Ureter (tissue), 1 donor: ENCODE measurements around the gene FAAH2. TPM values are rescaled to one million over a fixed set of nuclear protein-coding genes. Genes with fewer than 3 reads are reported as not detected.
"Not testable (repeated sequence)": the region's sequence is repeated elsewhere in the genome, so short reads cannot be mapped to it uniquely, and the experiment has no call there.

Source experiments
- DNase-seq: peaks from one replicate; pipeline ENCODE4 v3.0.0-alpha.2; 2020; ENCODE audit warnings: low spot score
- total RNA-seq: library from RNA; stranded (reverse); gene quantifications from one replicate; pipeline ENCODE4 v1.2.4, GENCODE V29; 2023
- donor health status: DM: yes; HTN: yes; CAD: no.

The FAAH2 gene
- total RNA-seq, 1 donor from 2014 or later, result 9.1 TPM

DNA sequence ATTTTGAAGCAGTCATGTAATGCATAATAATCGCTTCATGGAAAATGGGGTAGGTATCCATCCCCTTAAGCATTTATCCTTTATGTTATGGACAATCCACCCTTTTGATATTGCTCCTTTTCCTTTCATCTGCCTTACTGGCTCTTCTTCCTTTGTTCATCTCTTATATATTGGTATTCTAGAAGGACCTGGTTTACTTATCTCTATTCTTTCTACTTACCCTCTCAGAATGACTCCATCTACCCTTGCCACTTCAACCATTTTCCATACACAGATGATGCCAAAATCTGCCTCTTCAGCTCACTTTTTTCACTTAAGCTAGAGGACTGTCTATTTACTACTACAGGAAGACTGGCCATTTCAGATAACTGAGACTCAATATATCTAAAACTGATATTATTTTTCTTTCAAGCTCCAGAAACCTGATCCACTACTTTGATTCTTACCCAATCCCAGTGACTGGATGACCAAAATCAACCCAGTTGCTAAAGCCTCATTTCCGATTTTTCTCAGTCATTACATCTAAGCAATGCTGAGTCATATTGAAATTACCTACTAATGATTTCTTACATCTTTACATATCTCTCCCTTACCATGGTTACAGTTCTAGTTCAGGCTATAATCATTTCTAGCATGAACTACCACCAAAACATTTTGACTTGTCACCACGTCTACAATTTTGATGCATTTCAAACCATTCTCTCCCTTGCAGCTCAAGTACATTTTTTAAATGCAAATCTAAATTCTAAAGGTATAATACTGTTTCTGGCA lies 93.7 kb downstream of the FAAH2 start:
- no peak for DNase-seq

DNA sequence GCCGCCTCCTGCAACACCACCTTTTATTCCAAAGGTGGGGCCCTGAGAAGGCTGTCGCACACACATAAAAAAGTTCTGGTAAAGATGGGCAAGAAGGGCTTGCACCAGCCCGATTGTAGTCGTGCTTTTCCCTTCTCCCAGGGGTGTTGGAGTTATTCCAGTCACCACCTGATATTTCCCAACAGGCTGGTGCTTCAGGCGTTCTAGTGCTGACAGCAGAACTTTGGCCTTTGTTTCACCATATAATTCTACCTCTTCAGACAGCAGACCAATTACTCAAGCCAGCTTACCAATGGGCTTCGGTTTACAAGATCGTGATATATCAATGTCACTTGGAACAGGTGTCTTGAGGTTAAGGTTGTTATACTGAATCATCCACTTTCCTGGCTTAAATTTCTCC lies 107.7 kb downstream of the FAAH2 start:
- not testable (repeated sequence) for DNase-seq

DNA sequence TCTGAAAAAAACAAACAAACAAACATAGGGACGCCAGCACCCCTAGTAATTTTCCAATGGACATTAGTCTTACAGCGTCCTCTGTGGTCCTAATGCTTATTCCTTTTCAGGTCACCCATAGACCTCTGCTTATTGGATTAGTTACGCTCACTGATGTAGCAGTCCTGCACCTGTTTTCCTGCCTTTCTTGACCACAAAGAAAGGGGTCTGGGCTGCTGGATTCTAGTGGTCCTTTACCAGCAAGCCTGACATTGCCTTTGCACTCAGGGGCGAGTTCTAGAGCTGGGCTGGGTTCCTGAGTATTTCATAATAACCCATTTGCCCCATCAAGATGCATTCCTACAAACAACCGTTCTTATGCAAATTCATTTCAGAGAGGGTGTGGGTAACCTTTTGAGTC lies 116.7 kb downstream of the FAAH2 start:
- not testable (repeated sequence) for DNase-seq

DNA sequence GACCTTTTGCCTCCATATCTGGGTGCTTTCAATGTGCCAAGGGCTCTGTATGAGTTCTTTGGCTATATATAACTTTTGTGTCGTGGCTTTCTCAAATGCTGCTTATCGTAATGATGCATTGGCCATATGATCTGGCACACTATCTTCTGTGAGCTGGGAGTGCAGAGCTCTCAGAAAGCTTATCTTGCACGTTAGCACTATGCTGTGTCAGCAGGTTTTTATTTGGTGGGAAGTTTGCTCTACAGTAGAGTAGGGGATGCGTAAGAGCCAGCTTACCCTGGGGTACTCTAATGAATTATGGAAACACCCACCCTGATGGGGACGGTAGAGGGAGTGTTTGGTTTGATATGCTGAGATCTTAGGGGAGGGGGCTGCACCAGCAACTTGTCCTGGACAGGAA lies 119.6 kb downstream of the FAAH2 start:
- DNase-seq, result no peak

- no peak for DNase-seq
Measured at GRCh38 chrX:57417827-57418226, 131.3 kb downstream of the FAAH2 start.

- no peak for DNase-seq
Measured at GRCh38 chrX:57422289-57422688, 135.8 kb downstream of the FAAH2 start.

- no peak for DNase-seq
Measured at GRCh38 chrX:57422790-57423189, 136.3 kb downstream of the FAAH2 start.

DNA sequence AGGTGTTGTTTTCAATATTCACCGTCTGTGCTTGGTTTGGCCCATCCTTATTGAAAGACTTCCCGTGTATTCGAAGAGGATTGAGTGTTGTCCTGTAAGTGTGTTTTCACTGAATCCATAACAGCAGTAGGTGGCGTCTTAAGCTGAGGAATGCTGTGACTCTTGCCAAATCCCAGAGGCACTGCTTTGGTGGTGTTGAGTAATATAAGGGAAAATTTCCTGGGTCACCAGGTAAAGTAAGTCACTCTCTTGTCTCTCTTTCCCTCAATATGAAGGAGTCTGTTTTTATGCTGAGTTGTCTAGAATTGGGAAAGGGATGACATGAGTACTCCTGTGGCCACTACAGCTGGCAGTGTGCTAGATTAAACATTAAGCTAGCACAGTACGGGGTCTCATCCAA lies 158.6 kb downstream of the FAAH2 start:
- DNase-seq, result no peak

- no peak for DNase-seq
Measured at GRCh38 chrX:57445832-57446231, 159.3 kb downstream of the FAAH2 start.

DNA sequence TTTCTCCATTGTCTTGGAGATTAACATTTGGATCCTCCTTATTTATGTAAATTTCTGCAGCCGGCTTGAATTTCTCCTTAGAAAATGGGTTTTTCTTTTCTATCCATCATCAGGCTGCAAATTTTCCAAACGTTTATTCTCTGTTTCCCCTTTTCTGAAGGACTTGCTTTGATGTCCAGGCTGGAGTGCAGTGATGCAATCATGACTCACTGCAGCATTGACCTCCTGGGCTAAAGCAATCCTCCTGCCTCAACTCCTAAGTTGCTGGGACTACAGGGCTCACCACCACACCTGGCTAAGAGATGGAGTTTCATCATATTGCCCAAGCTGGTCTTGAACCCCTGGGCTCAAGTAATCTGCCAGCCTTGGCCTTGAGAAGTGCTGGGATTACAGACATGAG lies 161.3 kb downstream of the FAAH2 start:
- no peak for DNase-seq

DNA sequence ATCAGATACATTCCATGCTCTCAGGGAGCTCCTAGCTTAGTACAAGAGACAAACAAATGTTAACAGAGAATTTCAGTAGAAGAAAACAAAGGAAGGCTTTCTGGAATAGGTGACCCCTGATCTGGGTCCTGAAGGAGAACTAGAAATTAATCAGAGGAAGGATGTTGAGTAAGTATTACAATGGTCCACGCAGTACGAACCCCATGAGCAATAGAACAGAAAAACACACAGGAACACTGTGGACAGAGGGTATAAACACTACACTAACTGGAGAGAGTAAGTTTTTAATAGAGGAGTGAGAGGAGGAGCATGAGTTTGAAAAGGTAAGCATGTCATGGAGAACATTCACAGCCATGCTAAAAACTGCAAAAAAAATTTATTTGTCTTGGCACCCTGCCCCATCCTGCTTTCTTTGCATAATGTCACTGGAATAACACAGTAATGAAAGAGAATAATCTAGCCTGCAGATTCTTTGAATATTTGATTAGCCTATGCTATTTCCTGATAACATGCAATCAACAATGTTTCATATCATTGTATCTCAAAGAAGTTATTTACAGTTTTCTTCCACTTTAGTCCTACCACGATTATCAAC lies 165.0 kb downstream of the FAAH2 start:
- DNase-seq, result no peak

GRCh38 chrX:57453901-57454300 lies 167.4 kb downstream of the FAAH2 start:
- no peak for DNase-seq

GRCh38 chrX:57481514-57481913 lies 195.0 kb downstream of the FAAH2 start:
- DNase-seq, result no peak

DNA sequence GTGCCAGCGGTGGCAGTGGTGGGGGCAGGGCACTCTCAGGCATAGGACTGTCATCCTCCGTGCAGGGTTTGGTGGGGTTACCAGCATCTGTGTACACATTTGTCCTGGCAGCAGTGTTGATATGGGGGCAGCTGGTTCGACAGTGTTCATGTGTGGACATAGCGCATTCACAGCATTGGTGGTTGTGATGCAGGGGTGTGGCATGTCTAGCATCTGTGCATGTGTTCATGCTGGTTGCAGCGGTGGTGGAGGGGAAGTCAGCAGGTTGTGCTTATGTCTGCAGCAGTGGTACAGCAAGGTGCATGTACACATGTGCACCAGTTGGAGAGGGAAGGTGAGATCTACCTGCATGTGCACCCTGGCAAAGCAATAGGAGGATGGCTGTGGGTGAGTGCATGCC lies 230.0 kb downstream of the FAAH2 start:
- DNase-seq, result no peak

DNA sequence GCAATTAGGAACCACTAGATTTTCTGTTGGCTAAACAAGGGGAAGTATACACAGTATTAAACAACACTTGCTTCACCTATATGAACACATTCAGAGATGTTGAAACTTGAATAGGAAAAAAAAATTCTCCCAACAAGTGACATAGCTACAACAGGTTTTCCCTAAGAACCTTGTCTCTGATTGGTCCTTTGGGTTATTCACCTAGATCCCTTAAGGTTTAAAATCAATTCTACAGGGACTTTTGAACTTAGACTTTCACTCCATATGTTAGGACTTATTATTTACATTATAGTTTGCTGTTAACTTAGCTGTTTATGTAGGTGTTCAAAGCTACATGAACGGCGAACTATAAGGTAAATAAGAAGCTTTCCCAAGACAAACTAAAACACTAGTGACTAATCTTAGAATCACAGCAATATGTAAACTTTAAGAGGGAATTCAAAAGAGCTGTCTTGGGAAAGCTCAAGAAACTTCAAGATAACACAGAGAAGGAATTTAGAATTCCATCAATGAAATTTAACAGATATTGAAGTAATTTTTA lies 233.1 kb downstream of the FAAH2 start:
- no peak for DNase-seq

DNA sequence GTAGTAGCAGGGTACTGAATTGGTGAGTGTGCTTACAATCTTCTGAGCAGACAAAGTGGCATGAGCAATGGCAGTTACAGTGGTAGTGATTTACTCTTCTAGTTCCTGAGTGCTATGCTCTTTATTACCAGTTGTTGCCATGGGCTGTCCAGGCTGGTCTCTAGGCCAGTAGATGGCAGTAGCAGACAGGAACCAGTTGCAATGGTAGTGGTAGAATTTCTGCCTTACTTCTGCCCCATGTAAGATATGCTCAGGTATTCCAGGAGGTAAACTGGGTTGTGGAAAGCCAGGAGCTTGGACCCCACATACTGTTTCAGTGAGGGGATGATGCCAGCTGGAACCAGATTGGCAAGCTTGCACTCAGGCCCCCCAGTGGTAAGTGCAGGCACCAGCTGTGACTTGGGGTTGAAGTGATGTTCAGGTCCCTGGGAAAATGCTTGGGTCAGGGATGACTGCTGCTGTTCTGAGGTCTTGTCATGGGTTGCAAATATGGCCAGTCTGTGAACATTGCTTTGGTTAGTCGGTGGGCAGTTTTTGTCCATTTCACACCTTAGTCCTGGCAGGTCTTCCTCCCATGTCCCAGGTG lies 242.3 kb downstream of the FAAH2 start:
- DNase-seq, result no peak

Other genes starting within 250 kb of the FAAH2 start
- gene SPIN2B, start 165.2 kb upstream of the FAAH2 start, total RNA-seq, result 19.8 TPM
- gene SPIN2A, start 149.3 kb upstream of the FAAH2 start, total RNA-seq, result 1.4 TPM